Esophagus squamous epithelium (tissue), 5 donors: ENCODE results near the gene OR2W1. TPM values are rescaled to one million over a fixed set of nuclear protein-coding genes. Genes with fewer than 3 reads are reported as not detected.

Experiments
- DNase-seq: peaks from one replicate; lab custom pipeline; 2025; lab: John Stamatoyannopoulos, UW
- H3K27ac ChIP-seq, 4 donors: fragments of 200-600 bp; sonication (generic); one replicate each; pipeline ENCODE4 v1.5.1; 2016 to 2019; ENCODE audit warnings: mild to moderate bottlenecking in 1 of 4
- H3K27me3 ChIP-seq, 4 donors: fragments of 200-600 bp; sonication (generic); 1 replicate in 3 of 4; 2 replicates in 1 of 4; pipeline versions ENCODE4 v1.5.1 to v1.6.0; 2017 to 2021; ENCODE audit warnings: antibody characterized with exemption in 1 of 4
- H3K36me3 ChIP-seq, 3 donors: fragments of 200-600 bp; sonication (generic); one replicate each; pipeline ENCODE4 v1.5.1; 2016 to 2019
- H3K4me1 ChIP-seq, 3 donors: fragments of 200-600 bp; sonication (generic); one replicate each; pipeline ENCODE4 v1.5.1; 2017 to 2019
- H3K4me3 ChIP-seq, 4 donors: fragments of 200-600 bp; sonication (generic); 1 replicate in 3 of 4; 2 replicates in 1 of 4; pipeline ENCODE4 v1.5.1; 2016 to 2019; ENCODE audit warnings: mild to moderate bottlenecking in 2 of 4, moderate library complexity in 1 of 4
- H3K9me3 ChIP-seq, 3 donors: fragments of 200-600 bp; sonication (generic); one replicate each; pipeline ENCODE4 v1.5.1; 2016 to 2019
- POLR2A ChIP-seq, 4 donors: fragments of 450-650 bp; IDR thresholded peaks; one replicate each; pipeline ENCODE4 v1.6.1; 2017; ENCODE audit warnings: antibody characterized with exemption in 4 of 4, mild to moderate bottlenecking in 4 of 4, moderate library complexity in 3 of 4
- WGBS, 2 donors: methylation state at CpG; one replicate each; pipeline ENCODE4 v1.1.5; 2018; 5-methylcytosine and 5-hydroxymethylcytosine counted together
- intact Hi-C: fragments of 100-400 bp; cut with DNase I; formaldehyde crosslinking; loops from one replicate; pipeline ENCODE4 v1.15.0; 2022
- total RNA-seq, 4 donors: library from RNA; depleted of rRNA; stranded (reverse); fragments of >200 nt; gene quantifications; one replicate each; pipeline ENCODE4 v1.1.0, GENCODE V29; 2016
- TF ChIP-seq, protein P1 (sequence below), 6 experiments: fragments of 450-650 bp in 4 of 6; fragments of 200-600 bp in 2 of 6; sonication (generic) in 2 of 6; IDR thresholded peaks; one replicate each; pipeline ENCODE4 v1.5.1; 2016 to 2019; ENCODE audit warnings: antibody characterized with exemption in 6 of 6, mild to moderate bottlenecking in 4 of 6, moderate library complexity in 4 of 6
- donor health status: DM: yes; HTN: yes; CAD: no.

OR2W1 gene, protein sequence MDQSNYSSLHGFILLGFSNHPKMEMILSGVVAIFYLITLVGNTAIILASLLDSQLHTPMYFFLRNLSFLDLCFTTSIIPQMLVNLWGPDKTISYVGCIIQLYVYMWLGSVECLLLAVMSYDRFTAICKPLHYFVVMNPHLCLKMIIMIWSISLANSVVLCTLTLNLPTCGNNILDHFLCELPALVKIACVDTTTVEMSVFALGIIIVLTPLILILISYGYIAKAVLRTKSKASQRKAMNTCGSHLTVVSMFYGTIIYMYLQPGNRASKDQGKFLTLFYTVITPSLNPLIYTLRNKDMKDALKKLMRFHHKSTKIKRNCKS
- not detected for total RNA-seq

DNA sequence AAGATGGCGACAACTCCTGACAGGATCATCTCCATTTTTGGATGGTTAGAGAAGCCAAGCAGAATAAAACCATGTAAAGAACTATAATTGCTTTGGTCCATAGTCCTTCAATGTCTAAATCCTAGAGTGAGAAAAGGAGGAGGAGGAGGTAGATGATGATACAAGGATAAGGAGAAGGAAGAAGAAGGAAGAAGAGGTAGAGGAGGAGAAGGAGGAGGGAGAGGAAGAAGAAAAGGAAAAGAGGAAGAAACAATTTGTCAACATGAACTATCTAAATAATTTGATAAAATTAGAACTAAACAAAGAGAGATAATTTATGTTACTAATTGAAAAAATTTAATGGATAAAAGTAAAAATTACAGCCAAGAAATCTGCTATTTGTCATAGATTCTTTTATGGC, at the start of gene OR2W1:
OR2W1 (minus strand) TSS at position 101 of the 400 bp plus-strand sequence; CDS start at position 101, 0 bp downstream.
- Histone ChIP-seq H3K9me3 (no peaks in the 10 kb centered on the region), H3K4me1 (no peaks in the 10 kb centered on the region), H3K27ac (no peak within 1 kb of the TSS), H3K36me3 (no peaks in the 10 kb centered on the region), H3K4me3 (no peak within 1 kb of the TSS), H3K27me3 (no peaks in the 10 kb centered on the region)
- TF ChIP-seq POLR2A (IDR thresholded peaks at IDR 0.05), result no peak
- TF ChIP-seq, protein P1, sequence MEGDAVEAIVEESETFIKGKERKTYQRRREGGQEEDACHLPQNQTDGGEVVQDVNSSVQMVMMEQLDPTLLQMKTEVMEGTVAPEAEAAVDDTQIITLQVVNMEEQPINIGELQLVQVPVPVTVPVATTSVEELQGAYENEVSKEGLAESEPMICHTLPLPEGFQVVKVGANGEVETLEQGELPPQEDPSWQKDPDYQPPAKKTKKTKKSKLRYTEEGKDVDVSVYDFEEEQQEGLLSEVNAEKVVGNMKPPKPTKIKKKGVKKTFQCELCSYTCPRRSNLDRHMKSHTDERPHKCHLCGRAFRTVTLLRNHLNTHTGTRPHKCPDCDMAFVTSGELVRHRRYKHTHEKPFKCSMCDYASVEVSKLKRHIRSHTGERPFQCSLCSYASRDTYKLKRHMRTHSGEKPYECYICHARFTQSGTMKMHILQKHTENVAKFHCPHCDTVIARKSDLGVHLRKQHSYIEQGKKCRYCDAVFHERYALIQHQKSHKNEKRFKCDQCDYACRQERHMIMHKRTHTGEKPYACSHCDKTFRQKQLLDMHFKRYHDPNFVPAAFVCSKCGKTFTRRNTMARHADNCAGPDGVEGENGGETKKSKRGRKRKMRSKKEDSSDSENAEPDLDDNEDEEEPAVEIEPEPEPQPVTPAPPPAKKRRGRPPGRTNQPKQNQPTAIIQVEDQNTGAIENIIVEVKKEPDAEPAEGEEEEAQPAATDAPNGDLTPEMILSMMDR (IDR thresholded peaks at IDR 0.05), result no peak
- intact Hi-C loops, result no loop called here
- WGBS, 2 donors, result 54 to 71% methylated on average over 1 of the region's 1 CpG
- no peak for DNase-seq

DNA sequence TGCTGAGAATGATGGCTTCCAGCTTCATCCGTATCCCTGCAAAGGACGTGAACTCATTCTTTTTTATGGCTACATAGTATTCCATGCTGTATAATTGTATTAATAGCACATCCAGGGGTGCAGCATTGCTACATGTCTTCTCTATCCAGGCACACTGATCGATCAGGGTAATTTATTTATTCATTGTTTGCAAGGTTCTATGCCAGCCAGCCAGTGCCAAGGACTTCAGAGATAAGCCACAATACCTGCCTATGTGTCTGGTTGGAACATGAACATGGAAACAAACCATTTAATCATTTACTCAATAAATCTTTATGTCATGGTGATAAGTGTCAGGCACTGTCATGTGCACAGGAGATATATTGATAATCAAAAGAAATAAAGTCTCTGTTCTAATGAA, 48.0 kb upstream of the OR2W1 start:
- no peak overlapping the region for H3K4me3 ChIP-seq
- no peaks in the 10 kb centered on the region for H3K27me3 ChIP-seq
- no peaks in the 10 kb centered on the region for H3K36me3 ChIP-seq
- no peaks in the 10 kb centered on the region for H3K9me3 ChIP-seq
- no peaks in the 10 kb centered on the region for H3K4me1 ChIP-seq
- TF ChIP-seq, protein P1 (IDR thresholded peaks at IDR 0.05), result no peak
- no peak for TF ChIP-seq POLR2A (IDR thresholded peaks at IDR 0.05)
- H3K27ac ChIP-seq, result no peak overlapping the region
- DNase-seq, result no peak
- WGBS, 2 donors, result 64 to 68% methylated on average over 2 to 3 of the region's 3 CpGs
- intact Hi-C loops, result no loop called here

DNA sequence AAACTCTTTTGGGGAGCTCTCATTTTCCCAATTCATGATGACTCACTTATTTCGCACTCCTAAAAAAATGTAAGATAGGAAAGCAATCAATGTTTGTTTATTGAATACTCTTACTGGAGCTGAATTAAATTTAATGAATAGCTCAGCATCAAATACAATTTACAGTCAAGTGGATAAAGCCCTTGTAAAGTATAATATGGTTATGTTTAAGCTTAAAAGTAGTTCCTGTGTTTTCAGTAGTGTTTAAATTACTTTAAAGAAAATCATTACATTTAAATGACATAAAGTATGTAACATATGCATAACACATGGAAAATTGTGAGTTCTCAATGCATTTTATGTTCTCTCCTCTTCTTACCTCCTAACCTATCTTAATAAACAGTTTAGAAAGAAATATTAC, 42.2 kb upstream of the OR2W1 start, which contains the start of gene OR2B3:
OR2B3 (minus strand) TSS at position 101 of the 400 bp plus-strand sequence; CDS start at position 36, 65 bp downstream.
- Histone ChIP-seq H3K9me3 (no peaks in the 10 kb centered on the region), H3K27me3 (no peaks in the 10 kb centered on the region), H3K4me1 (no peaks in the 10 kb centered on the region), H3K36me3 (no peaks in the 10 kb centered on the region), H3K27ac (no peak within 1 kb of the TSS), H3K4me3 (no peak within 1 kb of the TSS)
- intact Hi-C loops, result no loop called here
- no peak for TF ChIP-seq POLR2A (IDR thresholded peaks at IDR 0.05)
- TF ChIP-seq, protein P1 (IDR thresholded peaks at IDR 0.05), result no peak
- DNase-seq, result no peak
- WGBS, 2 donors, result 61 to 87% methylated on average over 1 of the region's 1 CpG

DNA sequence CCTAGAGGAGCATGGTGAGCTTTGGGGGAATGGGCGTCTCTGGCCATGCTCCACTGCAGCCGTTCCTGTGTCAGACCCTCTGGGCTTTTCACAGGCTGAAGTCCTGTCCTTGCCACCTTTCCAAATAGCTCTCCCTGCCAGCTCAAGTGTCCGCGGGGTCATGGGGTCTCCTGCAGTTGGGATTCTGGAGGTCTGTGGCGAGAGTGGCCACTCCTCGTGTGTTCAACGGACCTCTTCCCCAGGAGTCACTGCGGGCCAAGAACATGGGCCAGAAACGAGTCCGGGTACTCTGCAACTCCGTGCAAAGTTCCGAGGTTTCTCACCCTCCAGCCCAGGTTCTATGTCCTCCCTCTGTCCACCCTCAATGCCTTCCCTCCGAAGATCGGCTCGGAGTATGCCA, 37.5 kb upstream of the OR2W1 start:
- Histone ChIP-seq H3K4me3 (no peak overlapping the region), H3K36me3 (no peaks in the 10 kb centered on the region), H3K9me3 (no peaks in the 10 kb centered on the region), H3K27ac (no peak overlapping the region), H3K27me3 (no peaks in the 10 kb centered on the region), H3K4me1 (no peaks in the 10 kb centered on the region)
- WGBS, 2 donors, result 88 to 89% methylated on average over 7 to 13 of the region's 15 CpGs
- TF ChIP-seq, protein P1 (IDR thresholded peaks at IDR 0.05), result no peak
- no peak for TF ChIP-seq POLR2A (IDR thresholded peaks at IDR 0.05)
- intact Hi-C loops, result no loop called here
- DNase-seq, result no peak

DNA sequence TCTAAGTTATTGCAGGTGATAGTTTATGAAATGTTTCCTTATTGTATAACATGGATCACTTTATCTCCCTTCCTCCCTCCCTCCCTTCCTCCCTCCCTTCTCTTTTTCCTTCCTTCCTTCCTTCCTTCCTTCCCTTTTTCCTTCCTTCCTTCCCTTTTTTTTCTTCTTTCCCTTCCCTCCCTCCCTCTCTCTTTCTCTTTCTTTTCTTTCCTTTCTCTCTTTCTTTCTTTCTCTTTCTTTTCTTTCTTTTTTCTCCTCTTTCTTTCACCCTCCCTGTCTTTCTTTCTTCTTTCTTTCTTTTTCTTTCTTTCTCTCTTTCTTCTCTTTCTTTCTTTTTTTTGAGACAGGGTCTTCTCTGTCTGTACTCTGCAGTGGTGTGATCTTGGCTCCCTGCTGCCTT, 36.3 kb upstream of the OR2W1 start:
- no peak for TF ChIP-seq POLR2A (IDR thresholded peaks at IDR 0.05)
- TF ChIP-seq, protein P1 (IDR thresholded peaks at IDR 0.05), result no peak
- H3K4me1 ChIP-seq, result no peaks in the 10 kb centered on the region
- no peaks in the 10 kb centered on the region for H3K27me3 ChIP-seq
- H3K36me3 ChIP-seq, result no peaks in the 10 kb centered on the region
- H3K27ac ChIP-seq, result no peak overlapping the region
- no peak for DNase-seq
- H3K9me3 ChIP-seq, result no peaks in the 10 kb centered on the region
- H3K4me3 ChIP-seq, result no peak overlapping the region
- intact Hi-C loops, result no loop called here
